ENCODE measurements around the gene SHLD2. TPM values are rescaled to one million over a fixed set of nuclear protein-coding genes. Genes with fewer than 3 reads are reported as not detected.
"Not testable (repeated sequence)": the region's sequence is repeated elsewhere in the genome, so short reads cannot be mapped to it uniquely, and the experiment has no call there.

SHLD2 gene
- total RNA-seq, 1 experiment from 2014 or later, result 18.6 TPM

- not testable (repeated sequence) for H3K27me3 ChIP-seq, DNase-seq, H3K36me3 ChIP-seq, H3K9me3 ChIP-seq, H3K4me3 ChIP-seq
Measured at GRCh38 chr10:87119029-87119428, 24.0 kb downstream of the SHLD2 start.

DNA sequence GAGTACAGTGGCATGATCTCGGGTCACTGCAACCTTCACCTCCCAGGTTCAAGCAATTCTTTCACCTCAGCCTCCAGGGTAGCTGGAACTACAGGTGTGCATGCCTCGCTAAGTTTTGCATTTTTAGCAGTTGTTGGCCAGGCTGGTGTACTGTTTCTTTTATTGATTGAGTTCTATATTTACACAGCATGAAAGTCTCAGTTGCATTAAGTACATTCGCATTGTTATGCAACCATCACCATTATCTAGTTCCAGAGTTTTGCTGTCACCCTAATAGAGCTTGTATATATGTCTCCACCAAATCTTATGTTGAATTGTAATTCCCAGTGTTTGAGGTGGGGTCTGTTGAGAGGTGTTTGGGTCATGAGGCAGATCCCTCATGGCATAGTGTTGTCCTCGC is 28.3 kb downstream of the SHLD2 start:
- not testable (repeated sequence) for H3K9me3 ChIP-seq, H3K27me3 ChIP-seq, DNase-seq, H3K4me3 ChIP-seq, H3K36me3 ChIP-seq

GRCh38 chr10:87127048-87127447 is 32.0 kb downstream of the SHLD2 start:
- H3K36me3 ChIP-seq, result peaks cover 11% of the 10 kb centered on the region
- not testable (repeated sequence) for H3K9me3 ChIP-seq, H3K4me3 ChIP-seq, H3K27me3 ChIP-seq, DNase-seq

DNA sequence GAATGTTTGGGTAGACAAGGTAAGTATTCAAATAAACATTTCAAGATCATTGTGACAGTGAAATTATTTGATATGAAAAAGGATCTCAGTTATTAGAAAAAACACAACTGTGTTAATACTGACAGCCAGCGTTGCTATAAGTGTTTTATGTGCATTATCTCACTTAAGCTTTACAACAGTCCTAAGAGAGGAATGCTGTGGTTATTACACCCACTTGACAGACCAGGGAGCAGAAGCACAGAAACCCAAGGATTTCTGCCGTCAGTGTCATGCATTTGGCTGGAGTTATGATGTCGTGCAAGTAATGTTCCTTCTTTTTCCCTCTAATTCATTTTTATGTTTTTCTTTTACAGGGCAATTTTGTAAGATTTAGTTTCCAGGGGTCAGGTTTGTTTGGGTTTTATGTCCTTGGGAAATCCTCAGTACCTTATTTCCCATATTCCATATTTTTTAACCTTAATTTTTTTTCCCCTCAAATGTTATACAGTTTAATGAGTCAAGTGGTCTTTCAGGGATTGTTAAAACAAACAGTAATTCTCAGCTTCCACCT is 32.7 kb downstream of the SHLD2 start:
- not testable (repeated sequence) for H3K27me3 ChIP-seq, H3K4me3 ChIP-seq, H3K9me3 ChIP-seq, DNase-seq
- H3K36me3 ChIP-seq, result peaks cover 11% of the 10 kb centered on the region

- not testable (repeated sequence) for H3K27me3 ChIP-seq, DNase-seq, H3K9me3 ChIP-seq, H3K4me3 ChIP-seq
- H3K36me3 ChIP-seq, result peaks cover 16% of the 10 kb centered on the region
Measured at GRCh38 chr10:87132176-87132575, 37.2 kb downstream of the SHLD2 start.

- not testable (repeated sequence) for H3K9me3 ChIP-seq, DNase-seq, H3K27me3 ChIP-seq, H3K4me3 ChIP-seq
- peaks cover 22% of the 10 kb centered on the region for H3K36me3 ChIP-seq
Measured at GRCh38 chr10:87133936-87134335, 38.9 kb downstream of the SHLD2 start.

- H3K36me3 ChIP-seq, result peaks cover 18% of the 10 kb centered on the region
- H3K27me3 ChIP-seq, H3K9me3 ChIP-seq, DNase-seq, H3K4me3 ChIP-seq: not testable (repeated sequence)
Measured at GRCh38 chr10:87134440-87134839, 39.4 kb downstream of the SHLD2 start.

DNA sequence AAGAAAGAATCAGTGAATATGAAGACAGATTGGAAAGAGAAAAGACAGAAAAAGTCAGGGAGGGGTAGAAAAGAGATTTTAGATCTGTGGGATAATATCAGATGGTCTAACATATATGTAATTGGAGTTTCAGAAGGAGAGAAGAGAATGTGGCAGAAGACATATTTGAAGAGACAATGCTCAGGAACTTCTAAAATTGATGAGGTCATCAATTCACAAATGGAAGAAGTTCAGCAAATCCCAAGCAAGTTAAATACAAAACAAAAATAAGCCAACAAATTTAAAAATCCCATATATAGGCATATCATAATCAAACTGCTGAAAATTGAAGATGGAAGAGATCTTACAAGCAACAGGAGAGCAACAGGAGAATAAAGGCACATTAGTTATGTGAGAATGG is 42.5 kb downstream of the SHLD2 start:
- DNase-seq, H3K9me3 ChIP-seq, H3K27me3 ChIP-seq, H3K4me3 ChIP-seq: not testable (repeated sequence)
- peaks cover 11% of the 10 kb centered on the region for H3K36me3 ChIP-seq

DNA sequence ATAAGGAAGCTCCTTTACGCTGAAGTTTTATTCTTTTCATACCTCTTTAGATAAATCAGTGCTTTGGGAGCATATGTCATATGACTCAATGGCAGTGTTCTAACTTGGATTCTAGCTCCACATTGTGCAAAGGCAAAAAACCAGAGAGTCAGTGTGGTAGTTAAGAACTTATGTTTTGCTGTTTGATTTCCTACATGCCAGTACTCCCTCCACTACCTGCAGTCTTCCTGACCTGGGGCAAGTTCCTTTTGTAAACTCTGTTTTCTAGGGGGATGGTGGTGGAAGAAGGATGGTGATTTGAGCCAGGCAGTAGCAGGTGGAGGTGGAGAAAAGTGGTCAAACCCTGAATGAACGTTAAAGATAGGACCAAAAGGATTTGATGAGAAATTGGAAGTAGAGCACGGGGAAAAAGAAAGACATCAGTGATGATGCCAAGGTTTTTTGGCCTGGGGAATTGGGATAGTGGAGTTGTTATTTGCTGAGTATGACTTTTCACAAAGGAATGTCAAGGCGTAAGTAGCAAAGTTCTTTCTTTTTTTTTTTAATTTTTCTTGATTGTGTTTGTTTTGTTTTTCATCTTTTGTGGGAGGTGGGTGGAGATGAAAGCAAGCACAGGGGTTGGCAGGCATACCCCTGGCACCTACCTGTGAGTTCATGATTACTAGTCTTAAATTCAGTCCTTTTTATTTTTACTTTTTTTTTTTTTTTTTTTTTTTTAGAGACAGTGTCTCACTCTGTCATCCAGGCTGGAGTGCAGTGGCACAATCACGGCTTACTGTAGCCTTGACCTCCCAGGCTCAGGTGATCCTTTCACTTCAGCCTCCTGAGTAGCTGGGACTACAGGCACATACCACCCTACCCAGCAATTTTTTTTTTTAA is 47.5 kb downstream of the SHLD2 start:
- not testable (repeated sequence) for H3K36me3 ChIP-seq, H3K4me3 ChIP-seq, H3K27me3 ChIP-seq, H3K9me3 ChIP-seq
- DNase-seq, result peak; percentile 40

- not testable (repeated sequence) for H3K36me3 ChIP-seq, DNase-seq, H3K9me3 ChIP-seq, H3K27me3 ChIP-seq, H3K4me3 ChIP-seq
Measured at GRCh38 chr10:87143109-87143418, 48.1 kb downstream of the SHLD2 start.

- not testable (repeated sequence) for H3K9me3 ChIP-seq, DNase-seq, H3K27me3 ChIP-seq, H3K4me3 ChIP-seq, H3K36me3 ChIP-seq
Measured at GRCh38 chr10:87145598-87145997, 50.6 kb downstream of the SHLD2 start.

DNA sequence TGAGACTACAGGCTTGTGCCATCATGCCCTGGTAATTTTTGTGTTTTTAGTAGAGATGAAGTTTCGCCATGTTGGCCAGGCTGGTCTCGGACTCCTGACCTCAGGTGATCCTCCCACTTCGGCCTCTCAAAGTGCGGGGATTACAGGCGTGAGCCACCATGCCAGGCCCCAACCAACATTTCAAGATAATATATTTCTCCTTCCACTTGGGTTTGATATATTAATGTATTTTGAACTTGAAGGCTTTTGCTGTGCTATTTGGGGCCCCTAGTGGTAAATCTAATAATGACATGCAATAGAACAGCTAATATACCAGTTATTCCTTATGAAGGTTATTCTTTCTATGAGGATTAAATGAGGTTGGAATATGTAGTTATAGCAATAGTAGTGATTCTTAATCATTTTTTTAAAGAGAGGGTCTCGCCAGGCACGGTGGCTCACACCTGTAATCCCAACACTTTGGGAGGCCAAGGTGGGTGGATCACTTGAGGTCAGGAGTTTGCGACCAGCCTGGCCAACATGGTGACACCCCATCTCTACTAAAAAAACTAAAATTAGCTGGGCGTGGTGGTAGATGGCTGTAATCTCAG is 54.1 kb downstream of the SHLD2 start:
- not testable (repeated sequence) for H3K4me3 ChIP-seq, H3K9me3 ChIP-seq, H3K27me3 ChIP-seq, DNase-seq, H3K36me3 ChIP-seq

DNA sequence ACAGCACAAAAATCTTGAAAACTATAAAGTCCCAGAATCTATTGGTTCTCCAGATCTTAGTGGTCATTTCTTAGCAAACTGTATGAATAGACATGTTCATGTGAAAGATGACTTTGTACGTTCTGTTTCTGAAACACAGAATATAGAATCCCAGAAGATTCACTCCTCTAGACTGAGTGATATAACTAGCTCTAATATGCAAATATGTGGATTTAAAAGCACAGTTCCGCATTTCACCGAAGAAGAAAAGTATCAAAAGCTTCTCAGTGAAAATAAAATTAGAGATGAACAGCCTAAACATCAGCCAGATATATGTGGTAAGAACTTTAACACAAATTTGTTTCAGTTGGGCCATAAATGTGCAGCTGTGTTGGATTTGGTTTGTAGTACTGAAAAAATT is 56.5 kb downstream of the SHLD2 start:
- H3K27me3 ChIP-seq, H3K36me3 ChIP-seq, H3K9me3 ChIP-seq, DNase-seq, H3K4me3 ChIP-seq: not testable (repeated sequence)

GRCh38 chr10:87156841-87157240 is 61.8 kb downstream of the SHLD2 start:
- not testable (repeated sequence) for H3K4me3 ChIP-seq, DNase-seq, H3K27me3 ChIP-seq, H3K36me3 ChIP-seq, H3K9me3 ChIP-seq

DNA sequence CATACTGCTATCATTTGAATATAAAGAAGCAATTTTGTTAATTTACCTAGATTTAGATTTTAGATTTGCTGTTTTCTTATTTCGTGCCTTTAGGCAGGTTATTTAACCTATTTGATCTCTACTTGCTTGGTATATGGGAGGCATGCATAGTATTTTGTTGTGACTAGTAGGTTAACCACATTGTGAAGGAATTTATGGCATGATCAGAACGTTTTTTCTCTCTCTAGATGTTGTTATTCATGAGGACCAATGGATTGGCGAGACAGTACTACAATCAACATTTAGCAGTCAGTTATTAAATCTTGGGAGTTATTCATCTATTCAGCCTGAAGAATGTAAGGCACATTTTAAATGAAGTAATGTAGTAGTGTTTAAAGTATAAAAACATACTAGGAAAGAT is 62.8 kb downstream of the SHLD2 start:
- H3K36me3 ChIP-seq, H3K9me3 ChIP-seq, H3K4me3 ChIP-seq, DNase-seq, H3K27me3 ChIP-seq: not testable (repeated sequence)

GRCh38 chr10:87162703-87163293 is 67.8 kb downstream of the SHLD2 start:
- not testable (repeated sequence) for H3K9me3 ChIP-seq, DNase-seq, H3K36me3 ChIP-seq, H3K27me3 ChIP-seq, H3K4me3 ChIP-seq

- not testable (repeated sequence) for DNase-seq, H3K4me3 ChIP-seq, H3K36me3 ChIP-seq, H3K9me3 ChIP-seq, H3K27me3 ChIP-seq
Measured at GRCh38 chr10:87163414-87163813, 68.4 kb downstream of the SHLD2 start.

- not testable (repeated sequence) for H3K9me3 ChIP-seq, H3K4me3 ChIP-seq, H3K36me3 ChIP-seq, DNase-seq, H3K27me3 ChIP-seq
Measured at GRCh38 chr10:87169857-87170256, 74.9 kb downstream of the SHLD2 start.

All from MG63 (cell line).